A549 (cell line): Measurements from ENCODE around the gene CAVIN3. TPM values are rescaled to one million over a fixed set of nuclear protein-coding genes. Genes with fewer than 3 reads are reported as not detected.

Experiments
- ATAC-seq, 2 experiments: fragments of 200-7000 bp in 1 of 2; fragments of >200 bp in 1 of 2; cut with Nextera tagmentation in 1 of 2; cut with Tn5 transposase in 1 of 2; 3 replicates each; pipeline versions ENCODE4 v1.8.0 to v1.9.1; 2018 to 2020; ENCODE audit warnings: mild to moderate bottlenecking in 1 of 2, moderate library complexity in 1 of 2
- CTCF ChIA-PET: fragments of 300-600 bp; sonication (Branson Sonifier 250); formaldehyde crosslinking; extraction: SDS; loops from one replicate; lab custom pipeline; 2021; ENCODE audit warnings: antibody characterized with exemption, inconsistent platforms; lab: Yijun Ruan, JAX
- POLR2A ChIA-PET: fragments of 350-600 bp; formaldehyde crosslinking; extraction: SDS; loops from one replicate; lab custom pipeline; 2021; ENCODE audit warnings: antibody characterized with exemption, inconsistent platforms; lab: Yijun Ruan, JAX
- DNase-seq, 2 experiments: peaks; one replicate each; pipeline versions ENCODE4 v3.0.0 to v3.0.0-alpha.2; 2011 to 2016; ENCODE audit warnings: low read depth in 1 of 2, low spot score in 1 of 2
- FAIRE-seq: peaks from 2 replicates; lab custom pipeline; 2011; peaks lifted over from hg19 to GRCh38; lab: Jason Lieb, UNC
- H3K27ac ChIP-seq, 2 experiments: fragments of >200 bp; sonication (Bioruptor Twin); formaldehyde crosslinking; 3 replicates each; pipeline ENCODE4 v1.5.1; 2016 to 2017
- H3K4me1 ChIP-seq: fragments of >200 bp; sonication (Bioruptor Twin); formaldehyde crosslinking; 3 replicates; pipeline ENCODE4 v1.6.1; 2016
- H3K4me2 ChIP-seq: fragments of >200 bp; sonication (Bioruptor Twin); formaldehyde crosslinking; 3 replicates; pipeline ENCODE4 v1.6.1; 2016
- H3K4me3 ChIP-seq: fragments of >200 bp; sonication (Bioruptor Twin); formaldehyde crosslinking; 3 replicates; pipeline ENCODE4 v1.5.1; 2016
- H3K9me3 ChIP-seq: fragments of >200 bp; sonication (Bioruptor Twin); formaldehyde crosslinking; 3 replicates; pipeline ENCODE4 v1.6.1; 2016
- BHLHE40 ChIP-seq: IDR thresholded peaks from 2 replicates; pipeline ENCODE4 v1.6.1; 2012; ENCODE audit warnings: low read depth, low read length, inconsistent platforms
- CBX8 ChIP-seq: fragments of 200-600 bp; sonication (generic); IDR thresholded peaks from 2 replicates; pipeline ENCODE4 v1.6.1; 2016
- CTCF ChIP-seq: fragments of >200 bp; sonication (Bioruptor Twin); formaldehyde crosslinking; IDR thresholded peaks from 3 replicates; pipeline ENCODE4 v1.5.1; 2016
- FOXS1 ChIP-seq: fragments of 250-450 bp; sonication (Bioruptor Pico); IDR thresholded peaks from 2 replicates; pipeline ENCODE4 v1.5.0; 2020; ENCODE audit warnings: mild to moderate bottlenecking, moderate library complexity
- HMGXB4 ChIP-seq: fragments of 250-450 bp; sonication (Bioruptor Pico); IDR thresholded peaks from 2 replicates; pipeline ENCODE4 v1.5.0; 2021; ENCODE audit warnings: mild to moderate bottlenecking, moderate library complexity, borderline replicate concordance
- HOXB13 ChIP-seq: fragments of 250-450 bp; sonication (Bioruptor Pico); IDR thresholded peaks from 2 replicates; pipeline ENCODE4 v1.5.0; 2020; ENCODE audit warnings: low read depth, mild to moderate bottlenecking, moderate library complexity
- HOXB5 ChIP-seq: fragments of 250-450 bp; sonication (Bioruptor Pico); IDR thresholded peaks from 2 replicates; pipeline ENCODE4 v1.5.0; 2020; ENCODE audit warnings: mild to moderate bottlenecking, moderate library complexity
- KDM5A ChIP-seq: fragments of 200-600 bp; sonication (generic); IDR thresholded peaks from 2 replicates; pipeline ENCODE4 v1.6.1; 2016; ENCODE audit warnings: antibody characterized with exemption, mild to moderate bottlenecking
- MAZ ChIP-seq: fragments of 150-350 bp; IDR thresholded peaks from 2 replicates; pipeline ENCODE4 v1.6.1; 2014; ENCODE audit warnings: antibody characterized with exemption, low read depth, low read length, borderline replicate concordance
- NFE2L2 ChIP-seq: fragments of 150-350 bp; conservative IDR thresholded peaks from 2 replicates; pipeline ENCODE4 v1.6.1; 2014; ENCODE audit warnings: low read length
- PBX3 ChIP-seq: IDR thresholded peaks from 2 replicates; pipeline ENCODE4 v1.6.1; 2012
- RAD21 ChIP-seq, 2 experiments: fragments of >200 bp in 1 of 2; sonication (Bioruptor Twin) in 1 of 2; formaldehyde crosslinking in 1 of 2; IDR thresholded peaks in 1 of 2; conservative IDR thresholded peaks in 1 of 2; 2 replicates in 1 of 2; 3 replicates in 1 of 2; pipeline ENCODE4 v1.6.1; 2012 to 2018; ENCODE audit warnings: inconsistent platforms in 1 of 2
- RARB ChIP-seq: fragments of 250-450 bp; sonication (Bioruptor Pico); IDR thresholded peaks from 2 replicates; pipeline ENCODE4 v1.8.0; 2021; ENCODE audit warnings: mild to moderate bottlenecking, moderate library complexity
- RCOR1 ChIP-seq: fragments of 150-350 bp; IDR thresholded peaks from 2 replicates; pipeline ENCODE4 v1.6.1; 2014; ENCODE audit warnings: antibody characterized with exemption, low read length, low read depth
- ZC3H11A ChIP-seq: fragments of 450-650 bp; IDR thresholded peaks from 2 replicates; pipeline ENCODE4 v1.6.1; 2014; ENCODE audit warnings: antibody characterized with exemption, mild to moderate bottlenecking
- ZNF302 ChIP-seq: fragments of 250-450 bp; sonication (Bioruptor Pico); IDR thresholded peaks from 2 replicates; pipeline ENCODE4 v1.9.0; 2021; ENCODE audit warnings: inconsistent platforms, mild to moderate bottlenecking, moderate library complexity
- WGBS: methylation state at CpG from one replicate; pipeline ENCODE4 v1.1.6; 2017; ENCODE audit errors: missing lambda C conversion rate; 5-methylcytosine and 5-hydroxymethylcytosine counted together
- polyA plus RNA-seq, 4 experiments: library from polyadenylated mRNA; depleted of rRNA in 3 of 4; stranded (reverse); fragments of >200 nt; fragmentation: RNase III in 1 of 4; extraction: RNeasy Plus Mini Kit Qiagen cat#74134 plus additional on column Dnase treatment in 1 of 4; gene quantifications; 2 replicates in 3 of 4; 3 replicates in 1 of 4; pipeline ENCODE4 v1.2.3, GENCODE V29; 2011 to 2017
- TF ChIP-seq, protein P1 (sequence below): IDR thresholded peaks from 2 replicates; pipeline ENCODE4 v1.6.1; 2012; ENCODE audit warnings: low read depth, borderline replicate concordance
- TF ChIP-seq, protein P2 (sequence below): fragments of 250-450 bp; sonication (Bioruptor Pico); IDR thresholded peaks from 2 replicates; pipeline ENCODE4 v1.5.0; 2020; ENCODE audit warnings: low read depth, mild to moderate bottlenecking, moderate library complexity

Gene CAVIN3
- polyA plus RNA-seq, 2 of the 4 experiments (the other 2 are of a cell fraction) = 6.0 to 26.7 TPM

GRCh38 chr11:6350486-6350885 is 30.2 kb upstream of the CAVIN3 start:
- Histone ChIP-seq H3K4me1 (peaks cover 12% of the 10 kb centered on the region), H3K4me2 (no peak overlapping the region), H3K27ac (no peak overlapping the region), H3K9me3 (no peaks in the 10 kb centered on the region), H3K4me3 (no peak overlapping the region)
- ChIA-PET POLR2A (interaction anchor here (0.9 kb wide), 1 partner anchor 31 kb away, joined by 3 read pairs; no protein-coding TSS in a partner anchor), CTCF (interaction anchor here (0.8 to 6.0 kb wide), 4 partner anchors 98 to 329 kb away, joined by 3 to 83 read pairs (median 7); no protein-coding TSS in a partner anchor)
- FAIRE-seq = no peak
- ATAC-seq = no peak
- TF ChIP-seq, protein P1, sequence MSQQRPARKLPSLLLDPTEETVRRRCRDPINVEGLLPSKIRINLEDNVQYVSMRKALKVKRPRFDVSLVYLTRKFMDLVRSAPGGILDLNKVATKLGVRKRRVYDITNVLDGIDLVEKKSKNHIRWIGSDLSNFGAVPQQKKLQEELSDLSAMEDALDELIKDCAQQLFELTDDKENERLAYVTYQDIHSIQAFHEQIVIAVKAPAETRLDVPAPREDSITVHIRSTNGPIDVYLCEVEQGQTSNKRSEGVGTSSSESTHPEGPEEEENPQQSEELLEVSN = no peak
- TF ChIP-seq HOXB5 (CRISPR knock-in tag) (no peak), RARB (CRISPR knock-in tag) (no peak), RCOR1 (no peak), MAZ (no peak), PBX3 (no peak), CBX8 (no peak), FOXS1 (CRISPR knock-in tag) (no peak), NFE2L2 (no peak), BHLHE40 (no peak), ZC3H11A (no peak), CTCF (no peak)
- WGBS = 31% methylated on average over 2 of the region's 2 CpGs
- no peak for DNase-seq

DNA sequence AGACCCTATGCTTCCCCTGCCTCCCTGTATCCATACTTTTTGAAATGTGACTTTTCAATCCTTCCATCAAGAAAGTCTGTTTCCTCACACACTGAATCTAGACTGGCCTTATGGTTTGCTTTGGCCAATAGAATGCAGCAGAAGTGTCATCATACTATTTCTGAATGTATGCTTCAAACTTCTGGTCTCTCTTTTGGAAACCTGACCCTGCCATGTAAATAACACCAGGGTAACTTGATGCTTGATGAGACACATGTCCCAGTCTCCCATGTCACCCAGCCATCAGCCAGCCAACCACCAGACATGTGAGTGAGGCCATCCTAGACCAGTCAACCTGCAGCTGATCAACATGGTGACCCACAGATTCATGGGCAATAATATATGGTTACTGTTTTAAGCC is 29.7 kb upstream of the CAVIN3 start:
- ChIA-PET POLR2A (no interaction called here), CTCF (interaction anchor here (6.0 kb wide), 1 partner anchor 98 kb away, joined by 83 read pairs; no protein-coding TSS in a partner anchor)
- Histone ChIP-seq H3K4me2 (no peak overlapping the region), H3K9me3 (no peaks in the 10 kb centered on the region), H3K4me3 (no peak overlapping the region), H3K27ac (no peak overlapping the region), H3K4me1 (peaks cover 8% of the 10 kb centered on the region)
- DNase-seq (no peak), ATAC-seq (no peak), FAIRE-seq (no peak)
- TF ChIP-seq PBX3 (no peak), RCOR1 (no peak), HMGXB4 (CRISPR knock-in tag) (no peak), NFE2L2 (no peak), ZNF302 (CRISPR knock-in tag) (no peak), RAD21 (conservative IDR thresholded peaks at IDR 0.05 in 1 of 2, IDR thresholded peaks at IDR 0.05 in 1 of 2) (no peak), KDM5A (no peak), HOXB13 (CRISPR knock-in tag) (no peak)
- TF ChIP-seq, protein P1 = no peak
- TF ChIP-seq, protein P2, sequence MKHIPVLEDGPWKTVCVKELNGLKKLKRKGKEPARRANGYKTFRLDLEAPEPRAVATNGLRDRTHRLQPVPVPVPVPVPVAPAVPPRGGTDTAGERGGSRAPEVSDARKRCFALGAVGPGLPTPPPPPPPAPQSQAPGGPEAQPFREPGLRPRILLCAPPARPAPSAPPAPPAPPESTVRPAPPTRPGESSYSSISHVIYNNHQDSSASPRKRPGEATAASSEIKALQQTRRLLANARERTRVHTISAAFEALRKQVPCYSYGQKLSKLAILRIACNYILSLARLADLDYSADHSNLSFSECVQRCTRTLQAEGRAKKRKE (CRISPR knock-in tag) = no peak
- TF ChIP-seq, all 56 proteins: peak for 0
